GM20431 (cell line): Measurements from ENCODE around the gene NRIP1.

Source experiments
- in situ Hi-C: fragments of 300-500 bp; cut with MseI, MboI; formaldehyde crosslinking; loops from one replicate; pipeline ENCODE4 v1.15.0; 2020; ENCODE audit warnings: low sequenced_read_pairs; ENCODE audit not compliant: unreplicated experiment

The NRIP1 gene

GRCh38 chr21:14987370-14988170, 77.2 kb downstream of the NRIP1 start:
- in situ Hi-C loops = no loop called here

- in situ Hi-C loops = no loop called here
Observed at GRCh38 chr21:14985306-14985705, 79.5 kb downstream of the NRIP1 start.

GRCh38 chr21:14982336-14982735, 82.5 kb downstream of the NRIP1 start:
- in situ Hi-C loops = no loop called here

- in situ Hi-C loops = no loop called here
Observed at GRCh38 chr21:14981246-14981645, 83.6 kb downstream of the NRIP1 start.

GRCh38 chr21:14979264-14979663, 85.5 kb downstream of the NRIP1 start:
- in situ Hi-C loops = no loop called here

GRCh38 chr21:14977814-14978213, 87.0 kb downstream of the NRIP1 start:
- in situ Hi-C loops = no loop called here

GRCh38 chr21:14975136-14975919, 89.5 kb downstream of the NRIP1 start:
- in situ Hi-C loops = no loop called here

- in situ Hi-C loops = no loop called here
Observed at GRCh38 chr21:14972678-14973077, 92.1 kb downstream of the NRIP1 start.

- in situ Hi-C loops = no loop called here
Observed at GRCh38 chr21:14968821-14969220, 96.0 kb downstream of the NRIP1 start.

- in situ Hi-C loops = no loop called here
Observed at GRCh38 chr21:14968029-14968428, 96.8 kb downstream of the NRIP1 start.

GRCh38 chr21:14964621-14965020, 100.2 kb downstream of the NRIP1 start:
- in situ Hi-C loops = no loop called here

- in situ Hi-C loops = no loop called here
Observed at GRCh38 chr21:14962217-14962616, 102.6 kb downstream of the NRIP1 start.

GRCh38 chr21:14961502-14961901, 103.3 kb downstream of the NRIP1 start:
- in situ Hi-C loops = no loop called here

- in situ Hi-C loops = no loop called here
Observed at GRCh38 chr21:14959343-14959742, 105.5 kb downstream of the NRIP1 start.

- in situ Hi-C loops = no loop called here
Observed at GRCh38 chr21:14957836-14958235, 107.0 kb downstream of the NRIP1 start.

- in situ Hi-C loops = no loop called here
Observed at GRCh38 chr21:14956807-14957206, 108.0 kb downstream of the NRIP1 start.

- in situ Hi-C loops = no loop called here
Observed at GRCh38 chr21:14955936-14956520, 108.8 kb downstream of the NRIP1 start.

- in situ Hi-C loops = no loop called here
Observed at GRCh38 chr21:14952916-14953315, 111.9 kb downstream of the NRIP1 start.

GRCh38 chr21:14949603-14950002, 115.2 kb downstream of the NRIP1 start:
- in situ Hi-C loops = no loop called here

GRCh38 chr21:14947613-14948160, 117.1 kb downstream of the NRIP1 start:
- in situ Hi-C loops = no loop called here

- in situ Hi-C loops = no loop called here
Observed at GRCh38 chr21:14945176-14945575, 119.6 kb downstream of the NRIP1 start.
